OCI-LY3 (cell line): Measurements from ENCODE around the gene SNX21.

Source experiments
- EZH2phosphoT487 ChIP-seq: fragments of 200-600 bp; shearing (Covaris generic); IDR thresholded peaks from 2 replicates; pipeline ENCODE4 v1.6.1; 2018; ENCODE audit warnings: antibody characterized with exemption, mixed run types, low read depth
- TF ChIP-seq, protein P1 (sequence below): fragments of 200-600, 300-600 bp; sonication (generic); IDR thresholded peaks from 2 replicates; pipeline ENCODE4 v1.5.1; 2014; ENCODE audit warnings: antibody characterized with exemption, low read length, low read depth

- TF ChIP-seq, protein P1, sequence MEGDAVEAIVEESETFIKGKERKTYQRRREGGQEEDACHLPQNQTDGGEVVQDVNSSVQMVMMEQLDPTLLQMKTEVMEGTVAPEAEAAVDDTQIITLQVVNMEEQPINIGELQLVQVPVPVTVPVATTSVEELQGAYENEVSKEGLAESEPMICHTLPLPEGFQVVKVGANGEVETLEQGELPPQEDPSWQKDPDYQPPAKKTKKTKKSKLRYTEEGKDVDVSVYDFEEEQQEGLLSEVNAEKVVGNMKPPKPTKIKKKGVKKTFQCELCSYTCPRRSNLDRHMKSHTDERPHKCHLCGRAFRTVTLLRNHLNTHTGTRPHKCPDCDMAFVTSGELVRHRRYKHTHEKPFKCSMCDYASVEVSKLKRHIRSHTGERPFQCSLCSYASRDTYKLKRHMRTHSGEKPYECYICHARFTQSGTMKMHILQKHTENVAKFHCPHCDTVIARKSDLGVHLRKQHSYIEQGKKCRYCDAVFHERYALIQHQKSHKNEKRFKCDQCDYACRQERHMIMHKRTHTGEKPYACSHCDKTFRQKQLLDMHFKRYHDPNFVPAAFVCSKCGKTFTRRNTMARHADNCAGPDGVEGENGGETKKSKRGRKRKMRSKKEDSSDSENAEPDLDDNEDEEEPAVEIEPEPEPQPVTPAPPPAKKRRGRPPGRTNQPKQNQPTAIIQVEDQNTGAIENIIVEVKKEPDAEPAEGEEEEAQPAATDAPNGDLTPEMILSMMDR = no peak
- TF ChIP-seq EZH2phosphoT487 = no peak
These were observed 2.2 kb downstream of the SNX21 start for GRCh38 chr20:45835825-45836224.
